Measurements from ENCODE around the gene RASA3. TPM values are rescaled to one million over a fixed set of nuclear protein-coding genes. Genes with fewer than 3 reads are reported as not detected.

The RASA3 gene
- total and polyA plus RNA-seq, 2 of the 4 experiments (the other 2 are of a cell fraction): 21.0 to 31.4 TPM

DNA sequence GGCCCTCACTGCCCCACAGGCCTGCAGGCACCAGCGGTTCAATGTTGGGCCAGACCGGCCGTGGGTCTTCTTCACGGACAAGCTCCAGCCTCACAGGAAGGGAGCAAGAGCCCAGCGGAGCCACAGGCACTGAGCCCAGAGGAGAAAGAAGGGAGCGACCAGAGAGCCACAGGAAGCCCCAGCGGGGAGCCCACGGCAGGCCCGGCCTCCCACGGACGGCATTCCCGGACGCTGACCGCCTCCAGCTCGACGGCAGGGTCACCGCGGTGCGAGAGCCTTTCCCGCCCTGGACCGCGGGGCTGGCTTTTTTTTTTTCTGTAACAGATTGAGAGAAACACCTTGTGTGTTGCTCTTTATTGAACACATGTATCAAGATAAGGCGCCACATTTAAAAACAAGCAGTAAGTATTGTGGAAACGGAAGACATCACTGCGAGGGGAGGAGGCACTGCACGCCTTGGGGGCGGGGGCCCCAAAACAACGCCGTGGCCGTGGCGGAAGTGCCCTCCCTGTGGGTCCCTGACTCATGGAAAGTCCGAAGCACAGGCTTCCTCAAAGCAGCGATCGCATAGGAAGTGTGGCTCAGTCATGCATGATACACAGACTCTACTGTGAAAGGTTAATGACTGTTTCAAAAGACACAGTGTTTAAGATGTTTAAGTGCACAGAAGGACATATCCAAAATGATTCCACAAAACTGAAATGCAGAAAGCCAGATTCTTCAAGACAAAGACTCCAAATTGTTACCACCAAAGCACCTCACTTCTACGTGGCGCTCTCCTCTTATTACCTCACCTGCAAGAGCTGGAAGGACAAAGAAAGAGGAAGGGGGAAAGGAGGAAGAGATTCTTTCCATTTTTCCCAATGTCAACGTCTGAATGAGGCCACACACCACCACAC is 3.5 kb downstream of the RASA3 start (continued):
- TF ChIP-seq FOS (IDR thresholded peaks at IDR 0.05; ENCODE audit: low read depth, low read length): peak; percentile 71; the same call in 1 of the 2 replicates
- TF ChIP-seq, protein P1, sequence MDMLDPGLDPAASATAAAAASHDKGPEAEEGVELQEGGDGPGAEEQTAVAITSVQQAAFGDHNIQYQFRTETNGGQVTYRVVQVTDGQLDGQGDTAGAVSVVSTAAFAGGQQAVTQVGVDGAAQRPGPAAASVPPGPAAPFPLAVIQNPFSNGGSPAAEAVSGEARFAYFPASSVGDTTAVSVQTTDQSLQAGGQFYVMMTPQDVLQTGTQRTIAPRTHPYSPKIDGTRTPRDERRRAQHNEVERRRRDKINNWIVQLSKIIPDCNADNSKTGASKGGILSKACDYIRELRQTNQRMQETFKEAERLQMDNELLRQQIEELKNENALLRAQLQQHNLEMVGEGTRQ (IDR thresholded peaks at IDR 0.05; ENCODE audit: low read depth, low read length): no peak

DNA sequence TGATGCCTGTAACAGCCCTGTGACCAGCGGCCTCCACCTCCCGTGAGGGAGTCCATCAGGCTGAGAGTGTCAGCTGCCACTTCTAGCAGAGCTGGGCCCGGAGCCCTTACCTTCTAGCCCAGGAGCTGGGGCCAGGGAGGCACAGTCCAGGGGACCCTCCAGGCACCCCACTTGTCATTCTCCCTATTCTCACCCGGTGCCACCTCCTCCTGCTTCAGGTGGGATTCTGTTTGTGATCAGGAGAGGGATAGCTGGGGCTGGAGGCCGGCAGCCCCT is 4.1 kb downstream of the RASA3 start:
- Histone ChIP-seq H2BK15ac (ENCODE audit: low read depth, low read length) (peak overlapping the region; percentile 54; the same call in 1 of the 3 replicates), H3K9me1 (ENCODE audit: insufficient read depth, low read length) (peaks cover 29% of the 10 kb centered on the region), H4K91ac (ENCODE audit: insufficient read depth, low read depth, low read length) (peak overlapping the region; percentile 75), H3K56ac (ENCODE audit: extremely low read depth, insufficient read depth, low read length) (peak overlapping the region; percentile 26; the same call in 1 of the 2 replicates), H3K36me3 (ENCODE audit: control insufficient read depth, insufficient read depth, low read length) (0 out of 2 replicates have a peak, but pooled peaks cover 3% of the 10 kb centered on the region), H3K9me3 (ENCODE audit: control insufficient read depth, insufficient read depth, low read length) (no peaks in the 10 kb centered on the region), H3K23ac (ENCODE audit: low read depth, low read length) (peak overlapping the region; percentile 85; the same call in 1 of the 2 replicates), H2BK20ac (ENCODE audit: low read depth, low read length) (no peak overlapping the region), H3K4me3 (ENCODE audit: insufficient read depth, low read depth, low read length) (no peak overlapping the region), H3K27ac (ENCODE audit: insufficient read depth, low read length) (peak overlapping the region; percentile 72), H3K4me1 (ENCODE audit: control insufficient read depth, insufficient read depth, low read length) (peaks cover 33% of the 10 kb centered on the region), H4K20me1 (ENCODE audit: insufficient read depth, low read length) (peaks cover 77% of the 10 kb centered on the region), H3K4me2 (ENCODE audit: low read depth, low read length) (peak overlapping the region; percentile 64), H2BK5ac (ENCODE audit: low read depth, low read length, poor library complexity, severe bottlenecking) (peak overlapping the region; percentile 91), H3K14ac (replicated peaks; ENCODE audit: low read depth, low read length) (peak overlapping the region; percentile 76), H4K8ac (ENCODE audit: low read depth in 2 of 2, low read length in 2 of 2) (peak overlapping the region in 1 of 2 experiments; percentile 37; a peak in 3 of 4 replicates), H2AK5ac (ENCODE audit: low read depth, low read length) (peak overlapping the region; percentile 71), H2BK120ac (ENCODE audit: low read depth, low read length) (peak overlapping the region; percentile 62), H2AK9ac (replicated peaks; ENCODE audit: low read depth, low read length, poor library complexity) (peak overlapping the region; percentile 0), H4K5ac (ENCODE audit: low read depth, low read length) (no peak overlapping the region; the same call in 1 of the 2 replicates), H2AFZ (replicated peaks; ENCODE audit: low read length, poor library complexity) (peak overlapping the region; percentile 60), H3K27me3 (ENCODE audit: control insufficient read depth, insufficient read depth, low read length) (no peaks in the 10 kb centered on the region), H3K4ac (ENCODE audit: low read depth, low read length) (peak overlapping the region; percentile 86), H3K18ac (ENCODE audit: low read depth, low read length) (no peak overlapping the region; the same call in 1 of the 2 replicates), H3K9ac (ENCODE audit: low read depth, low read length) (peak overlapping the region; percentile 30), H3K79me1 (ENCODE audit: low read depth in 1 of 2, low read length in 2 of 2) (peaks cover 8 to 48% of the 10 kb centered on the region in 2 experiments)
- TF ChIP-seq, protein P2, sequence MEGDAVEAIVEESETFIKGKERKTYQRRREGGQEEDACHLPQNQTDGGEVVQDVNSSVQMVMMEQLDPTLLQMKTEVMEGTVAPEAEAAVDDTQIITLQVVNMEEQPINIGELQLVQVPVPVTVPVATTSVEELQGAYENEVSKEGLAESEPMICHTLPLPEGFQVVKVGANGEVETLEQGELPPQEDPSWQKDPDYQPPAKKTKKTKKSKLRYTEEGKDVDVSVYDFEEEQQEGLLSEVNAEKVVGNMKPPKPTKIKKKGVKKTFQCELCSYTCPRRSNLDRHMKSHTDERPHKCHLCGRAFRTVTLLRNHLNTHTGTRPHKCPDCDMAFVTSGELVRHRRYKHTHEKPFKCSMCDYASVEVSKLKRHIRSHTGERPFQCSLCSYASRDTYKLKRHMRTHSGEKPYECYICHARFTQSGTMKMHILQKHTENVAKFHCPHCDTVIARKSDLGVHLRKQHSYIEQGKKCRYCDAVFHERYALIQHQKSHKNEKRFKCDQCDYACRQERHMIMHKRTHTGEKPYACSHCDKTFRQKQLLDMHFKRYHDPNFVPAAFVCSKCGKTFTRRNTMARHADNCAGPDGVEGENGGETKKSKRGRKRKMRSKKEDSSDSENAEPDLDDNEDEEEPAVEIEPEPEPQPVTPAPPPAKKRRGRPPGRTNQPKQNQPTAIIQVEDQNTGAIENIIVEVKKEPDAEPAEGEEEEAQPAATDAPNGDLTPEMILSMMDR (conservative IDR thresholded peaks at IDR 0.05; ENCODE audit: low read depth, low read length): no peak
- TF ChIP-seq POLR2A (IDR thresholded peaks at IDR 0.05; ENCODE audit: low read depth, low read length): no peak
- TF ChIP-seq, protein P1 (IDR thresholded peaks at IDR 0.05; ENCODE audit: low read depth, low read length): no peak
- TF ChIP-seq SMC3 (IDR thresholded peaks at IDR 0.05; ENCODE audit: low read depth, low read length): no peak
- TF ChIP-seq CEBPB (IDR thresholded peaks at IDR 0.05; ENCODE audit: low read depth, low read length): no peak
- in situ Hi-C loops (cut with MboI; ENCODE audit: low sequenced_read_pairs) (no loop called here), dilution Hi-C loops (cut with HindIII; ENCODE audit: low sequenced_read_pairs, unreplicated experiment) (no loop called here), intact Hi-C loops (cut with micrococcal nuclease) (no loop called here)
- ChIA-PET CTCF (no interaction called here), POLR2A (ENCODE audit: unreplicated experiment) (no interaction called here)
- ATAC-seq (ENCODE audit: low read depth) (no peak), DNase-seq (no peak)
- BruUV-seq (replicated peaks): no TSS peak
- WGBS, 2 experiments (ENCODE audit: extremely low coverage in 2 of 2, insufficient read length in 1 of 2): 100% methylated on average over 2 of the region's 5 CpGs; no CpG with 5 or more reads in 1 of the 2 experiments

All from IMR-90 (cell line).